ENCODE measurements around the gene TMEM145.
"Not testable (repeated sequence)": the region's sequence is repeated elsewhere in the genome, so short reads cannot be mapped to it uniquely, and the experiment has no call there.

The TMEM145 gene

GRCh38 chr19:42335374-42335936 is 22.3 kb downstream of the TMEM145 start:
- no peak for DNase-seq
- no peak for TF ChIP-seq POLR2A (IDR thresholded peaks at IDR 0.05; ENCODE audit: low read length)
- no peak for TF ChIP-seq GATA1 (IDR thresholded peaks at IDR 0.05; ENCODE audit: low read depth, low read length)

- DNase-seq = no peak
- no peak for TF ChIP-seq POLR2A (IDR thresholded peaks at IDR 0.05; ENCODE audit: low read length)
- TF ChIP-seq GATA1 (IDR thresholded peaks at IDR 0.05; ENCODE audit: low read depth, low read length) = no peak
Measured at GRCh38 chr19:42335971-42336370, 22.9 kb downstream of the TMEM145 start.

GRCh38 chr19:42339126-42339860 is 26.2 kb downstream of the TMEM145 start:
- not testable (repeated sequence) for DNase-seq

- DNase-seq = not testable (repeated sequence)
Measured at GRCh38 chr19:42339922-42340321, 26.8 kb downstream of the TMEM145 start.

GRCh38 chr19:42343344-42344110 is 30.4 kb downstream of the TMEM145 start:
- no peak for TF ChIP-seq GATA1 (IDR thresholded peaks at IDR 0.05; ENCODE audit: low read depth, low read length)
- no peak for TF ChIP-seq POLR2A (IDR thresholded peaks at IDR 0.05; ENCODE audit: low read length)
- DNase-seq = peak; percentile 18 to 25

GRCh38 chr19:42344336-42344893 is 31.3 kb downstream of the TMEM145 start:
- TF ChIP-seq POLR2A (IDR thresholded peaks at IDR 0.05; ENCODE audit: low read length) (no peak), GATA1 (IDR thresholded peaks at IDR 0.05; ENCODE audit: low read depth, low read length) (no peak)
- DNase-seq = no peak

GRCh38 chr19:42345191-42345812 is 32.2 kb downstream of the TMEM145 start:
- peak in 1 of 2 experiments; percentile 33 for DNase-seq
- TF ChIP-seq GATA1 (IDR thresholded peaks at IDR 0.05; ENCODE audit: low read depth, low read length) (no peak), POLR2A (IDR thresholded peaks at IDR 0.05; ENCODE audit: low read length) (no peak)

GRCh38 chr19:42348211-42348610 is 35.1 kb downstream of the TMEM145 start:
- no peak for DNase-seq
- TF ChIP-seq GATA1 (IDR thresholded peaks at IDR 0.05; ENCODE audit: low read depth, low read length) = no peak
- TF ChIP-seq POLR2A (IDR thresholded peaks at IDR 0.05; ENCODE audit: low read length) = no peak

- no peak for DNase-seq
- no peak for TF ChIP-seq POLR2A (IDR thresholded peaks at IDR 0.05; ENCODE audit: low read length)
- TF ChIP-seq GATA1 (IDR thresholded peaks at IDR 0.05; ENCODE audit: low read depth, low read length) = no peak
Measured at GRCh38 chr19:42349378-42350107, 36.4 kb downstream of the TMEM145 start.

GRCh38 chr19:42350417-42350816 is 37.3 kb downstream of the TMEM145 start:
- TF ChIP-seq POLR2A (IDR thresholded peaks at IDR 0.05; ENCODE audit: low read length) (no peak), GATA1 (IDR thresholded peaks at IDR 0.05; ENCODE audit: low read depth, low read length) (no peak)

GRCh38 chr19:42351079-42351735 is 38.1 kb downstream of the TMEM145 start:
- no peak for DNase-seq
- TF ChIP-seq POLR2A (IDR thresholded peaks at IDR 0.05; ENCODE audit: low read length) = no peak
- no peak for TF ChIP-seq GATA1 (IDR thresholded peaks at IDR 0.05; ENCODE audit: low read depth, low read length)

More at GRCh38 chr19:42350417-42350816, 37.3 kb downstream of the TMEM145 start:
- no peak for DNase-seq

- peak in 1 of 2 experiments; percentile 24 for DNase-seq
- TF ChIP-seq GATA1 (IDR thresholded peaks at IDR 0.05; ENCODE audit: low read depth, low read length) = no peak
- no peak for TF ChIP-seq POLR2A (IDR thresholded peaks at IDR 0.05; ENCODE audit: low read length)
Measured at GRCh38 chr19:42352301-42353259, 39.5 kb downstream of the TMEM145 start.

Data from erythroblast (primary cell).